Ovary (tissue), 9 donors: ENCODE data around the gene CCDC33. TPM values are rescaled to one million over a fixed set of nuclear protein-coding genes. Genes with fewer than 3 reads are reported as not detected.

Experiments
- DNase-seq, 5 donors: peaks; one replicate each; pipeline ENCODE4 v3.0.0-alpha.2; 2019 to 2020
- H3K27ac ChIP-seq, 2 donors: fragments of 200-600 bp; one replicate each; pipeline versions ENCODE4 v1.5.1 to v1.8.0; 2019 to 2022
- H3K27me3 ChIP-seq: fragments of 200-600 bp; one replicate; pipeline ENCODE4 v1.8.0; 2022
- H3K36me3 ChIP-seq: fragments of 200-600 bp; sonication (generic); one replicate; pipeline ENCODE4 v1.5.1; 2019
- H3K4me1 ChIP-seq: one replicate; pipeline ENCODE4 v1.8.1; 2013; ENCODE audit warnings: mild to moderate bottlenecking, moderate library complexity; ENCODE audit not compliant: insufficient read depth
- H3K4me3 ChIP-seq: fragments of 200-600 bp; sonication (generic); one replicate; pipeline ENCODE4 v1.5.1; 2017
- H3K9me3 ChIP-seq, 2 donors: fragments of 200-600 bp in 1 of 2; sonication (generic) in 1 of 2; one replicate each; pipeline versions ENCODE4 v1.5.1 to v1.8.1; 2013 to 2019; ENCODE audit warnings: mild to moderate bottlenecking in 1 of 2, moderate library complexity in 1 of 2
- EP300 ChIP-seq: sonication (generic); formaldehyde crosslinking; IDR thresholded peaks from one replicate; pipeline ENCODE4 v1.6.1; 2017; ENCODE audit warnings: antibody characterized with exemption
- POLR2A ChIP-seq: fragments of 450-650 bp; IDR thresholded peaks from one replicate; pipeline ENCODE4 v1.6.1; 2017; ENCODE audit warnings: antibody characterized with exemption, mild to moderate bottlenecking, moderate library complexity
- WGBS, 3 donors: extraction: QIAGEN DNeasy Blood & Tissue Kit in 1 of 3; methylation state at CpG; one replicate each; pipeline versions ENCODE4 v1.1.5 to v1.1.7; 2013 to 2017; 5-methylcytosine and 5-hydroxymethylcytosine counted together
- intact Hi-C, 4 donors: fragments of 100-400 bp; cut with DNase I; formaldehyde crosslinking; loops; one replicate each; pipeline versions ENCODE4 v1.11.0 to v1.15.1; 2022 to 2023
- polyA plus RNA-seq, 2 donors: library from polyadenylated mRNA; stranded (reverse); fragments of 200-250 nt in 1 of 2; fragments of 350-450 nt in 1 of 2; fragmentation: Illumina TruSeq in 1 of 2; extraction: RNeasy Lipid Tissue Mini Kit (QIAGEN cat#74804) in 1 of 2; gene quantifications; one replicate each; pipeline ENCODE4 v1.2.3, GENCODE V29; 2013 to 2014
- total RNA-seq, 7 donors: library from RNA; depleted of rRNA in 2 of 7; stranded (reverse); fragments of >200 nt in 2 of 7; fragmentation: NEBNext Ultra II Directional in 3 of 7; extraction: Animal tissue kit (Norgen Biotek cat#: 25700) in 3 of 7; gene quantifications; one replicate each; pipeline versions ENCODE4 v1.1.0 to v1.2.4, GENCODE V29; 2016 to 2023
- TF ChIP-seq, protein P1 (sequence below), 3 donors: fragments of 450-650 bp in 2 of 3; fragments of 200-600 bp in 1 of 3; IDR thresholded peaks; one replicate each; pipeline versions ENCODE4 v1.5.1 to v1.8.0; 2016 to 2022; ENCODE audit warnings: antibody characterized with exemption in 3 of 3, mild to moderate bottlenecking in 1 of 3
- donor health status: DM: no; HTN: no; CAD: no; lungs with moderate emphysema.
- donor health status: DM: no; HTN: no; CAD: no.
- donor health status: Bipolar disorder and iron deficiency.
- donor health status: DM: yes; HTN: yes; CAD: no.
- donor health status: DM: no; HTN: no; CAD: no.
- donor health status: DM: yes; HTN: yes; CAD: no.

The CCDC33 gene
- total and polyA plus RNA-seq, 9 donors = 0.10 to 24.7 (median 1.9) TPM; not detected in 3

DNA sequence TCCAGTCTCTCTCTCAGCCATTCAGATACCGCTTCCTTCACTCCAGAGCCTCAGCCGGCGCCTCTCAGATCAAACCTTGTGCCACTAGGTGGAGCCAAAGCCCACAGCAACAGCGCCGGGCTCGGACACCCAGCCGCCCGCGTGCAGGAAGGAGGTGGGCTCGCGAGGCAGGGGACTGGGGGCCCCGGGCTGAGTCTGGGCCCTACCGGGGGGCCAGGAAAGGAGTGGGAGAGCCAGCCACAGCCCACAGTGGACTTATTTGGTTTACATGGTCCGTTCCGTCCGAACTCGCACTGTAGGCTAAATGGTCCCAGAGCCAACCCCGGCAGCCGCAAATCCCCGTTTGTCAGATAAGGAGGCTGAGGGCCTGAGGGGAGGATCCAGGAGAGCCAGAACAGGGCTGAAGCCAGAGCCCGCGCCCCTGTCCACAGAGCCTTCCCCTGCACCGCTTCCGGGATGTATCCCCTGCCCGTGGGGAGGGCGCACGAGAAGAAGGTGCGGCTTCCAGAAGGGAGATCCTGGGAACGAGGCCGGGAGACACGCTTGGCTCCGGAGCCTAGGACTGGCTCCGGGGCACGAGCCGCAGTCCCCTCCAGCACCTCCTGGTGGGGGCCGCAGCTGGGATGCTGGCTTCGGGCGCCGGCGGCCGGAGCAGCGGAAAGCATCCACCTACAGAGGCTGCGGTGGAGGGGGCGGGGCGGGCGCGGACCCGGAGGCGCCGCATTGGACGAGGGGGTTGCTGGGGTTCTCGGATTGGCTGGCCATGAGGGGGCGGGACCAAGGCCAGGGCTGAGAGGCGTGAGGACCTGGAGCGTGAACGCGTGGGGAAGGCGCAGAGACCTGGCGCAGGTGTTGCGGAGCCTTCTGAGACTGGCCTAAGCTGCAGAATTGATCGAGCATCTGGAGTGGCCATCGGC lies 137.9 kb downstream of the CCDC33 start:
- WGBS, 3 donors = 0% methylated on average over 41 to 62 of the region's 62 CpGs
- TF ChIP-seq POLR2A = peak; percentile 26
- TF ChIP-seq EP300 = no peak
- TF ChIP-seq, protein P1, sequence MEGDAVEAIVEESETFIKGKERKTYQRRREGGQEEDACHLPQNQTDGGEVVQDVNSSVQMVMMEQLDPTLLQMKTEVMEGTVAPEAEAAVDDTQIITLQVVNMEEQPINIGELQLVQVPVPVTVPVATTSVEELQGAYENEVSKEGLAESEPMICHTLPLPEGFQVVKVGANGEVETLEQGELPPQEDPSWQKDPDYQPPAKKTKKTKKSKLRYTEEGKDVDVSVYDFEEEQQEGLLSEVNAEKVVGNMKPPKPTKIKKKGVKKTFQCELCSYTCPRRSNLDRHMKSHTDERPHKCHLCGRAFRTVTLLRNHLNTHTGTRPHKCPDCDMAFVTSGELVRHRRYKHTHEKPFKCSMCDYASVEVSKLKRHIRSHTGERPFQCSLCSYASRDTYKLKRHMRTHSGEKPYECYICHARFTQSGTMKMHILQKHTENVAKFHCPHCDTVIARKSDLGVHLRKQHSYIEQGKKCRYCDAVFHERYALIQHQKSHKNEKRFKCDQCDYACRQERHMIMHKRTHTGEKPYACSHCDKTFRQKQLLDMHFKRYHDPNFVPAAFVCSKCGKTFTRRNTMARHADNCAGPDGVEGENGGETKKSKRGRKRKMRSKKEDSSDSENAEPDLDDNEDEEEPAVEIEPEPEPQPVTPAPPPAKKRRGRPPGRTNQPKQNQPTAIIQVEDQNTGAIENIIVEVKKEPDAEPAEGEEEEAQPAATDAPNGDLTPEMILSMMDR (IDR thresholded peaks at IDR 0.05) = peak; percentile 73 to 84 (median 81)
- intact Hi-C loops = loop anchor here in 3 of 4 donors (2.0 to 10.0 kb wide), 5 partner anchors 63 to 393 kb away; no protein-coding TSS in a partner anchor
- Histone ChIP-seq H3K9me3 (no peaks in the 10 kb centered on the region), H3K36me3 (no peaks in the 10 kb centered on the region), H3K27ac (peak overlapping the region in 1 of 2 donors; percentile 61), H3K4me3 (peak overlapping the region; percentile 57), H3K27me3 (no peaks in the 10 kb centered on the region), H3K4me1 (peaks cover 6% of the 10 kb centered on the region)
- peak; percentile 94 to 96 (median 96) for DNase-seq

DNA sequence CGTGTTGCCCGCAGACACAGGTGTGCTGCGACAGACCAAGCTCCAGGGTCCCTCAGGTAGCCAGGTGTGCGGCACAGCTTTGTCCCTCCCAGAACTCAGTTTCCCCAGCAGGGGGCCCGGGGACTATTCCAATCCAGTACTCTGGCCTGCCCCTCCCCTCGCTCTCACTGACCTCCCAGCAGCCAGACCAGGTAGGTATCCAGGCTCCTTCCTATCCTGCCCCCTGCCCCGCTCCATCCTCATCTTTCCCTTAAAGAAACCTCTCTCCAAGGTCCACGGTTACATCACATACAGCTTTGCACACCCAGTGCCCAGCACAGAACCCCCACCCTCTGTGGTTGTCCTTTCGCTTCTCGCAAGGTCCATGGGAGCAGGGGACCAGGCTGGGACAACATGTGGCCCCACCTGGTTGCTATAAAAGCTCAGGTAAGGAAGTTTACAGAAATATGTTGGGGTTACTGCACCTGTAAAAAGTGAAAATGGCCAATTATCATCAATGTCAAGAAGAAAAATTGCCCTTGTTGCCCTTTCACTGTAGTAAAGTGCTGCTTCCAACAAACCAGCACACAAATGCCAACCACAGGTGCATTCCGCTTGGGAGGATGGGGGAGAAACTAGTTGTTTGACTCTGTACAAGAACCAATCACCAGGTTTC lies 138.6 kb downstream of the CCDC33 start:
- peaks cover 3% of the 10 kb centered on the region for H3K4me1 ChIP-seq
- H3K27ac ChIP-seq = no peak overlapping the region
- H3K9me3 ChIP-seq = no peaks in the 10 kb centered on the region
- peak overlapping the region; percentile 57 for H3K4me3 ChIP-seq
- WGBS, 3 donors = 23% methylated on average over 11 of the region's 11 CpGs
- TF ChIP-seq EP300 = no peak
- TF ChIP-seq, protein P1 (IDR thresholded peaks at IDR 0.05) = no peak
- H3K27me3 ChIP-seq = no peaks in the 10 kb centered on the region
- DNase-seq = no peak
- intact Hi-C loops = loop anchor here in 3 of 4 donors (2.0 to 10.0 kb wide), 5 partner anchors 62 to 393 kb away; no protein-coding TSS in a partner anchor
- no peaks in the 10 kb centered on the region for H3K36me3 ChIP-seq

DNA sequence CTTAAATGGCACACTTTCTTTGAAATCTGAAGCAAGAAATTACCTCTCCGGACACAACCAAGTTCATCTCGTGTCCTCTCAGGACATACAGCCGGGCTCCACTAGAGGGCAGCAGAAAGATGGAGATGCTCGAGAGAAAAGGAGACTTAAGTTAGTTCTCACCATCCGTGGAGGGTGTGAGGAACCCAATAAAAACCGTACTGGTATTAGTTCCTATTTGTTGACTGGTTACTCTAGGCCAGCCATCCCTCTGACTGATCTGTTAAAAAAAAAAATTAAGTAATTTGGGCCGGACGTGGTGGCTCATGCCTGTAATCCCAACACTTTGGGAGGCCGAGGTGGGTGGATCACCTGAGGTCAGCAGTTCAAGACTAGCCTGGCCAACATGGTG lies 139.2 kb downstream of the CCDC33 start:
- Histone ChIP-seq H3K36me3 (no peaks in the 10 kb centered on the region), H3K9me3 (no peaks in the 10 kb centered on the region), H3K4me1 (peaks cover 3% of the 10 kb centered on the region), H3K27me3 (no peaks in the 10 kb centered on the region), H3K27ac (no peak overlapping the region), H3K4me3 (no peak overlapping the region)
- no peak for TF ChIP-seq EP300
- no peak for TF ChIP-seq POLR2A
- TF ChIP-seq, protein P1 (IDR thresholded peaks at IDR 0.05) = peak; percentile 64 to 81 (median 65)
- DNase-seq = peak; percentile 79 to 90 (median 87)
- 10 to 14% (median 14%) methylated on average over 9 of the region's 9 CpGs for WGBS, 3 donors
- intact Hi-C loops = loop anchor here in 2 of 4 donors (2.0 to 10.0 kb wide), 3 partner anchors 62 to 390 kb away; no protein-coding TSS in a partner anchor

DNA sequence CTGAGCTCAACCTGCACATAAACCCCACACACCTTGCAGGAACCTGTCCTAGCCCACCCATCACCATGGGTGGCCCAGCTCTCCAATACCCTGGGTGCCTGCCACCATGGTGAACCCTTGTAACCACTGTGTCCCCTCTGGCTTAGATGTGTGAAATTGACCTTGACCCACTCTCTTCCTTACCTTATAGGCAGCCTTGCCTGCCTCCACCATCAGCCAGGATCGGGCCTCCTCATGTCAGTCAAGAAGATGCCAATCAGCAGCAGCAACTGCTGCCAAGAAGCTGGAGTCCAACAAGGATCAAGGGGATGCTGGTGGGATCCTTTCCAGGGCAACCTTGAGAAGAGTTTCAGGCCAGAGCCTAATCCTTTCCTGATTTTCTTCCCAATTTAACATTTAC lies 140.1 kb downstream of the CCDC33 start:
- intact Hi-C loops = loop anchor here in 2 of 4 donors (10.0 kb wide), 2 partner anchors 259 to 389 kb away; no protein-coding TSS in a partner anchor
- H3K4me1 ChIP-seq = peaks cover 3% of the 10 kb centered on the region
- H3K27ac ChIP-seq = no peak overlapping the region
- DNase-seq = peak in 1 of 5 donors; percentile 19
- 58 to 88% (median 78%) methylated on average over 1 of the region's 1 CpG for WGBS, 3 donors
- no peaks in the 10 kb centered on the region for H3K36me3 ChIP-seq
- no peaks in the 10 kb centered on the region for H3K9me3 ChIP-seq
- H3K4me3 ChIP-seq = no peak overlapping the region
- TF ChIP-seq POLR2A = no peak
- no peak for TF ChIP-seq EP300
- TF ChIP-seq, protein P1 (IDR thresholded peaks at IDR 0.05) = no peak
- H3K27me3 ChIP-seq = no peaks in the 10 kb centered on the region
